Naive B cell (primary cell): Measurements from ENCODE around the gene FOSL1. TPM values are rescaled to one million over a fixed set of nuclear protein-coding genes. Genes with fewer than 3 reads are reported as not detected.
A peak's percentile ranks its signal among the peaks of the same experiment; 100 is the strongest.

ENCODE experiments used
- ATAC-seq, 2 donors: fragments of 150-1000 bp; cut with Tn5 transposase; 2 replicates each; pipeline ENCODE4 v1.10.0; 2021; ENCODE audit warnings: low read depth in 2 of 2, mild to moderate bottlenecking in 2 of 2, moderate library complexity in 2 of 2
- DNase-seq: peaks from one replicate; pipeline ENCODE4 v3.0.0; 2022
- H3K27ac Mint-ChIP-seq, 6 donors: one replicate each; pipeline ENCODE4 v1.8.0; 2020 to 2022; ENCODE audit warnings: mild to moderate bottlenecking in 6 of 6, mixed read lengths in 6 of 6, moderate library complexity in 5 of 6, inconsistent platforms in 2 of 6
- H3K27me3 Mint-ChIP-seq, 3 donors: one replicate each; pipeline ENCODE4 v1.8.0; 2021 to 2022; ENCODE audit warnings: mixed read lengths in 3 of 3, mild to moderate bottlenecking in 1 of 3
- H3K36me3 Mint-ChIP-seq, 2 donors: one replicate each; pipeline ENCODE4 v1.8.0; 2020 to 2022; ENCODE audit warnings: mixed read lengths in 2 of 2, inconsistent platforms in 1 of 2, mild to moderate bottlenecking in 1 of 2
- H3K4me1 Mint-ChIP-seq, 3 donors: one replicate each; pipeline ENCODE4 v1.8.0; 2020 to 2022; ENCODE audit warnings: mixed read lengths in 3 of 3, inconsistent platforms in 1 of 3, mild to moderate bottlenecking in 1 of 3, moderate library complexity in 1 of 3
- H3K4me3 Mint-ChIP-seq, 8 donors: one replicate each; pipeline ENCODE4 v1.8.0; 2020 to 2022; ENCODE audit warnings: mild to moderate bottlenecking in 8 of 8, mixed read lengths in 8 of 8, moderate library complexity in 8 of 8, inconsistent platforms in 2 of 8
- H3K9me3 Mint-ChIP-seq, 7 donors: one replicate each; pipeline ENCODE4 v1.8.0; 2020 to 2022; ENCODE audit warnings: mixed read lengths in 7 of 7, mild to moderate bottlenecking in 5 of 7, inconsistent platforms in 2 of 7, moderate library complexity in 1 of 7
- polyA plus RNA-seq, 6 donors: library from polyadenylated mRNA; unstranded; fragments of 300-500 nt; fragmentation: Illumina TruSeq; gene quantifications; one replicate each; pipeline ENCODE4 v1.2.3, GENCODE V29; 2021; ENCODE audit warnings: low read depth in 6 of 6

FOSL1 gene
- polyA plus RNA-seq, 6 donors from 2014 or later = 0.25 to 0.34 (median 0.27) TPM; not detected in 3

DNA sequence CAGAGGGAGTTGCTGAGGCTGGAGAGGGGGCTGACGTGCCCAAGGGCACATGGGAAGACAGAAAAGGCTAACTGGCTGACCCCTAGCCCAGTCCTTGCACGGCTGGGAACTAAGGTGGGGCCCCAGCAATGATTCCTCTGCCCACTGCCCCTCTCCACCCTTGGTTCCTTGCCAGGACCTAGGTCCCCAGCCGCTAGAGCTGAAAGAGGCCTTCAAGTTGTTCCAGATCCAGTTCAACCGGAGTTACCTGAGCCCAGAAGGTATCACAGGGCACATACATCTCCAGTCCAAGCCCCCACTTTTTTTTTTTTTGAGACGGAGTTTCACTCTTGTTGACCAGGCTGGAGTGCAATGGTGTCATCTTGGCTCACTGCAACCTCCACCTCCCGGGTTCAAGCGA, 20.2 kb downstream of the FOSL1 start:
- no peak for ATAC-seq
- no peaks in the 10 kb centered on the region for H3K9me3 Mint-ChIP-seq
- peaks cover 12 to 28% (median 15%) of the 10 kb centered on the region in 3 donors for H3K4me1 Mint-ChIP-seq
- H3K27me3 Mint-ChIP-seq = no peaks in the 10 kb centered on the region
- peak overlapping the region in 1 of 6 donors; percentile 5 for H3K27ac Mint-ChIP-seq
- DNase-seq = no peak
- peak overlapping the region in 1 of 8 donors; percentile 27 for H3K4me3 Mint-ChIP-seq
- H3K36me3 Mint-ChIP-seq = peaks cover 0 to 4% of the 10 kb centered on the region in 2 donors

DNA sequence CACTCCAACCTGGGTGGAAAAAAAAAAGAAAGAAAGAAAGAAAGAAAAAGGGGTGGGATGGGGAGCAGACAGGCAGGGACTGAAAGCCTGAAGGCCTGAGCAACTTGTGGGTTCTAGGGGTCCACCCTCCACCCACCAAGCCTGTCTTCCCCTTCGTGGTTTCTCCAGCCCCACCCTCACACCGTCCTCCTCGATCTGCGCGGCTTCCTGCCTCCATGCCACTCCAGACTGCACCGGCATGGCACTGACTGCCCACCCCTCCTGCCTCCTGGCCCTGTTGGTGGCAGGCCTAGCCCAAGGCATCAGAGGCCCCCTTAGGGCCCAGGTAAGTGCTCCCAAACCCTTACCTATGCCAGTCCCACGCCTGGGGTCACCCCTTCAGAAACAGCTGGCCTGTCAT, 20.6 kb downstream of the FOSL1 start, which contains the start of gene CTSW:
CTSW (plus strand) TSS at position 221 of the 400 bp plus-strand sequence; CDS start at position 239, 18 bp downstream.
- Mint-ChIP-seq H3K27ac (peak within 1 kb of the TSS in 2 of 6 donors; percentile 29 to 81), H3K27me3 (no peaks in the 10 kb centered on the region), H3K4me1 (peaks cover 8 to 23% (median 11%) of the 10 kb centered on the region in 3 donors), H3K9me3 (no peaks in the 10 kb centered on the region), H3K4me3 (peak within 1 kb of the TSS in 1 of 8 donors; percentile 27), H3K36me3 (peaks cover 0 to 3% of the 10 kb centered on the region in 2 donors)
- DNase-seq (no peak), ATAC-seq (no peak)

DNA sequence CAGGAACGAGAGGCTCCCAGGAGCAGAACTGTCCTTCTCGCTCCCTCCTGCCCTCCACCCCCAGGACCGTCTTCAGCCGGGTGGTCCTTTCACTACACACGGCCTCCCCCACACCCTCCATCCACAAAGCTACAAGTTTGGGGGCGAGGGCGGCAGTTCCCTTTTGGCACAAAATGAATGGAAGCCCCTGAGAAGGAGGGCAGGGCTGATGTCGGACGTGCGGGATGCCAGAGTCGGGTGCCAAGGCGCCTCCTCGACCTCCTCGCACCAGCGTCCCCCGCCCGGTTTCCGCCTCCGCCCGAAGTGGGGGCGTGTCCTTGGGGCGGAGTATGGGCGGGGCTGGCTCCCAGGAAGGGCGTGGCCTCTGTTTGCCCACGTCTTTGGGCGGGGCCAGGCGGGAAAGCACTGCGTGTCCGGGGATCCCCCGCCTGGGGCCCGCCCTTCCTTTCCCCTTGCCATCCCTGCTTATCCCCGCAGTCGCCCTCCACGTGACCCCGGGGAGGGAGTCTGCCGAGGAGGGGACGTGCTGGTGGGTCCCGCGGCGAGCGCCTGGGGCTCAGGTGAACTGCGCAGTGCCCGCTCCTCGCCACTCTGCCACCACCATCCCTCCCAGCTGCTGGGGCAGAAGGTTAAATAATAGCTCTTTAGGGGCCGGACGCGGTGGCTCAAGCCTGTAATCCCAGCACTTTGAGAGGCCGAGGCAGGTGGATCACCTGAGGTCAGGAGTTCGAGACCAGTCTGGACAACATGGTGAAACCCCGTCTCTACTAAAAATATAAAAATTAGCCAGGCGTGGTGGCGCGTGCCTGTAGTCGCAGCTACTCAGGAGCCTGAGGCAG, 26.7 kb downstream of the FOSL1 start:
- Mint-ChIP-seq H3K4me3 (peak overlapping the region; percentile 83 to 94 (median 89)), H3K36me3 (no peaks in the 10 kb centered on the region), H3K27ac (peak overlapping the region; percentile 84 to 98 (median 97)), H3K27me3 (peaks cover 0 to 7% (median 0%) of the 10 kb centered on the region in 3 donors), H3K9me3 (no peaks in the 10 kb centered on the region), H3K4me1 (peaks cover 22% of the 10 kb centered on the region in 3 donors)
- DNase-seq = peak; percentile 98
- peak; percentile 88 to 92 for ATAC-seq

DNA sequence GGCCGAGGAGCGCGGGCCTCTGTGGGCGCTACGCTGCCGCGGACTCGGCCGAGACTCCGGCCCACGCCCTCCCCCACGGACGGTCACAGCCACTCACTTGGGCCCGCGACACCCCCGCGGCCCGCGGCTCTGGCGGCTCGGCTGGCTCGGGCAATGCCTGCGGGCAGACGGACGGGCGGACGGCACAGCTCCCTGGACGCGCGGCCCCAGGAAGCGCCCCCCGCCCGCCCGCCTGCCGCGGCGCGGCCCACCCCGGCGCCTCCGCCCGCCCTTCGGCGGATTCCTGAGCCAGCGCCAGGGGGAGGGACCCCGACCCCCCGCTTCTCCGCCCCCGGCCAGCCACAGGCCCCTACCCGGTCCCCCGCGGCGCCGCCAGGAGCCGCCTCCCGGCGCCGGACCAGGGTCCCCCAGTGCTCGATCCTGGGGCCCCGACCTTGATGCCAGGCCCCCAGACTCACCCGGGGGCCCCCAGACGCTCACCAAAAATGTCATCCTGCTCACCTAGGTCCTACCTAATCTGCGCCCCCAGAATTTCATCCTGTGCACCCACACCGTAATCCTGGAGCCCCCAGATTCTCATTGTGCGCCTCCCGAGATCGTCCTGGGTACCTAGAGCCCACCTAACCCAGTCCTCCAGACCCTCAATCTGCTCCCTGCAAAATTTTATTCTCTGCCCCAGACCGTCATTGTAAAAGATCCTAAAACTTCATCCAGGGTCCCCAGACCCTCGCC, 27.4 kb downstream of the FOSL1 start, which contains the start of gene EFEMP2:
EFEMP2 (minus strand) TSS at position 215 of the 732 bp plus-strand sequence. CDS start 446 bp downstream, outside the sequence.
- ATAC-seq = no peak
- H3K27ac Mint-ChIP-seq = peak within 1 kb of the TSS; percentile 84 to 98 (median 97)
- no peak for DNase-seq
- H3K27me3 Mint-ChIP-seq = peaks cover 0 to 7% (median 0%) of the 10 kb centered on the region in 3 donors
- no peaks in the 10 kb centered on the region for H3K36me3 Mint-ChIP-seq
- H3K9me3 Mint-ChIP-seq = no peaks in the 10 kb centered on the region
- H3K4me3 Mint-ChIP-seq = peak within 1 kb of the TSS; percentile 83 to 94 (median 89)
- H3K4me1 Mint-ChIP-seq = peaks cover 22 to 25% (median 22%) of the 10 kb centered on the region in 3 donors

DNA sequence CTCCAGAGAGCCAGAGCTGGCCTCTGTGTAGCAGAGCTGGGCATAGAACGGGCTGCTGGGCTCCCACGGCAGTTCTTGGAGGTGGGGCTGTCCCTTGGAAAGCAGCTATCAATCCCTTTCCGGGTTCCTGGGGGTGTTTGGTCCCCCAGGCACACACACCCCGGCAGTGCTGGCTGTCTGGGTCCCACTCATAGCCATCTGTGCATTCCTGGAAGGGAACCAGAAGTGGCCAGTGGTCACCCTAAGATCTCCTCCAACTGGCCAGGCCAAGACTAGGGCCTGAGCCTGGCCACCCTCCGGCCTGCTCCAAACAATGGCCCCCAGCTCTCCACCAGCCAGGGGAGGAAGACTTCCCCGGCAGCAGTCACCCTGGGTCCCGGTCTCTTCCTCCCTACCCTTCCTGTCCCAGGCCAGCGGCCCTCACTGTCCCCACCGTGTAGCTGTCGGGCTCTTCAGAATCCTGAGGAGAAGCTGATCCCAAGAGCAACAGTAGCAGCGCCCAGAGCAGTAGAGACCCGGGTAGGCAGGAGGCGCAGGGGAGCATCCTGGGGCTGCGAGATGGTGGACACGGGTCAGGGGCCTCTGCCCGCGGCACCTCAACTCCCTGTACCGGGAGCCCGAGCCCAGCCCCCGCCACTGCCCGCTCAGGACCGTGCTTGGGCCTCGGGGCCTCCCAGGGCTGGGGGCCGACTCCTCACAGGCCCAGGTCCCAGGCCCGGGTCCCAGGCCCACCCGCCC, 28.2 kb downstream of the FOSL1 start:
- no peaks in the 10 kb centered on the region for H3K36me3 Mint-ChIP-seq
- H3K4me3 Mint-ChIP-seq = peak overlapping the region in 7 of 8 donors; percentile 45 to 77 (median 54)
- H3K27me3 Mint-ChIP-seq = peaks cover 0 to 7% (median 0%) of the 10 kb centered on the region in 3 donors
- no peaks in the 10 kb centered on the region for H3K9me3 Mint-ChIP-seq
- peak overlapping the region in 2 of 6 donors; percentile 14 to 65 for H3K27ac Mint-ChIP-seq
- ATAC-seq (no peak), DNase-seq (no peak)
- peaks cover 22 to 32% (median 22%) of the 10 kb centered on the region in 3 donors for H3K4me1 Mint-ChIP-seq

DNA sequence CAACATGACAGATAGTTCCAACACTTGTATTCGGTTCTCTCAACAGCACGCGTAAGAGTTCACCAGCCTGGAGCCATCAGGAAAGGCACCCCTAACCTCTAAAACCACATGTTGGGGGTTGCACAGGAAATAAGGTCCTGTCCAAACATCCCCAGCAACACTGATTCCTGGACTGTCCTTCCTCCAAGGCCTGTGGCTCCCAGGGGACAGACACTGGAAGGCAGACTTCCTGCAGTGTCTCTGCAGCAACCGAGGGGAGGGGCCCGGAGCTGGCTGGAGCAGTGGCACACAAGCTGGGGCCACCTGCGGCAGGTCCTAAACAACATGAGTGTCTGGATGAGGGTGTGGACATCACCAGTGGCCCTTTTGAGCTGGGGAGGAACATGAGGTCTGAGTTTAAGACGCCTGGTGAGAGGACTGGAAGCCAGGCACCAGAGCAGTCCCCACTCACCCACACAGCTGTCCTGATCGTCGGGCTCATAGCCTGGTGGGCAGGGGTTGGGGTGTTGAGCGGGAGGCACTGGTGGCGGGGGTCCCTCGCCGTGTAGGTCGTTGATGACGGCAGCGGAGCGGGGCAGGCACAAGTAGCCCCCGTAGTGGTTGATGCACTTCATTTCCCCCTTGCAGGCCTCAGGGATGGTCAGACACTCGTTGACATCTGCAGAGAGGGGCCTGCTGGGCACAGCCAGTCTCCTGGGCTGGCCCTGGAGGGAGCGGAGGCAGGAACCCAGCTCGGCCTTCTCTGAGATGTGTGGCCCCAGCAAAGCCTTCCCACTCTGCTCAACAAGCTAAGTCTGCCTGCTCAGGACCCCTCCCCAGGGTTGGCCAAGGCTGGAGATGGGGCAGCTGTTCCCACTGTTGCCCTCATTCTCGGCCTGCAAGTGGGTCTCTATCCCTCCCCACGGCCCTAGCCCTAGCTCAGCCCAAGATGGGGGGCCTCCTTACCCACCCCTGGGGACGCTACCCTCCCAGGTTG, 29.2 kb downstream of the FOSL1 start:
- Mint-ChIP-seq H3K9me3 (no peaks in the 10 kb centered on the region), H3K27me3 (peaks cover 0 to 7% (median 0%) of the 10 kb centered on the region in 3 donors), H3K27ac (peak overlapping the region in 2 of 6 donors; percentile 14 to 36), H3K36me3 (no peaks in the 10 kb centered on the region), H3K4me1 (peaks cover 22 to 33% (median 22%) of the 10 kb centered on the region in 3 donors), H3K4me3 (peak overlapping the region in 6 of 8 donors; percentile 52 to 82 (median 60))
- ATAC-seq (no peak), DNase-seq (no peak)

DNA sequence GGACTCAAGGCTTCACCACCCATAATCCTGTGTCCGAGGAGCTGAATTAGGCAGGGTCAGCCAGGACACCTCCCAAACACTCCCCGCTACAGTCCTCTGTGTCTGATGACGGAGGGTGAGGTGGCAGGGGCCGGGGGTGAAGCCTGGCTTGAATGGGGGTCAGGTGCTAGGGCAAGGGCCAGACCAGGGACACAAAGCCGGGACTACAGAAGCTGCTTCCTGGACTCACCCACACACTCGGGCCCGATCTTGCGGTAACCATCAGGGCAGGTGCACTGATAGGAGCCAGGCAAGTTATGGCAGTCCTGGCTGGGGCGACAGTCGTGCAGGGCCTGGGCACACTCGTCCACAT, 29.9 kb downstream of the FOSL1 start:
- ATAC-seq = no peak
- H3K36me3 Mint-ChIP-seq = peaks cover 0 to 1% of the 10 kb centered on the region in 2 donors
- H3K27ac Mint-ChIP-seq = no peak overlapping the region
- no peaks in the 10 kb centered on the region for H3K9me3 Mint-ChIP-seq
- peaks cover 22 to 34% (median 23%) of the 10 kb centered on the region in 3 donors for H3K4me1 Mint-ChIP-seq
- peaks cover 0 to 7% (median 0%) of the 10 kb centered on the region in 3 donors for H3K27me3 Mint-ChIP-seq
- peak overlapping the region in 3 of 8 donors; percentile 29 to 82 (median 61) for H3K4me3 Mint-ChIP-seq
- no peak for DNase-seq

DNA sequence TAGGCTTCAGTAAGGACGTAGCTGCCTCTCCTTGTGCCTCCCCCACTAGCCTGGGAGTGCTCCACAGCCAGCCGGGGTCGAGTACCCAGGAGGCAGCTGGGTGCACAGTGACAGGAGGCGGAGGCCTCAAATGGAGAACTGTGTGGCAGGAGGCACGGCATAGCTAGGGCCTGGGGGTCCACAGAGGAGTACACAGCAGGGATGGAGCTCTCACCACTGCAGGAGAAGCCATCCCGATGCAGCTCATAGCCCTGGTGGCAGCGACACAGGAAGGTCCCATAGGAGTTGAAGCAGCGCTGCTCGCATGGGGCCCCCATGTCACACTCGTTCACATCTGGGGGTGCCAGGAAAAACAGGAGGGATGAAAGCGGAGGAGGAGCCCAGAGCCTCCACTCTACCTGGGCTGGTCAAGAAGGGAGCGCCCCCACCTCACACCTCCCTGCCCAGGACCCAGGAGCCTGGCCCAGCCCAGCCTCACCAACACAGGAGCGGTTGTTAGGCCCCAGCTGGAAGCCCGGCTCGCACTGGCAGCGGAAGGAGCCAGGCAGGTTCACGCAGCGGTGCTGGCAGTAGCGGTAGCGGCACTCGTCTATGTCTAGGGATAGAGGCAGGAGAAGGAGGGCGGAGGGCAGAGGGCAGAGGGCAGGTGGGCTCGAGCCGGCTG, 30.4 kb downstream of the FOSL1 start:
- Mint-ChIP-seq H3K9me3 (no peaks in the 10 kb centered on the region), H3K36me3 (peaks cover 0 to 6% of the 10 kb centered on the region in 2 donors), H3K4me1 (peaks cover 22 to 38% (median 27%) of the 10 kb centered on the region in 3 donors), H3K27me3 (peaks cover 0 to 7% (median 0%) of the 10 kb centered on the region in 3 donors), H3K27ac (peak overlapping the region in 3 of 6 donors; percentile 47 to 72 (median 63)), H3K4me3 (peak overlapping the region in 3 of 8 donors; percentile 3 to 78 (median 20))
- ATAC-seq = no peak
- no peak for DNase-seq

DNA sequence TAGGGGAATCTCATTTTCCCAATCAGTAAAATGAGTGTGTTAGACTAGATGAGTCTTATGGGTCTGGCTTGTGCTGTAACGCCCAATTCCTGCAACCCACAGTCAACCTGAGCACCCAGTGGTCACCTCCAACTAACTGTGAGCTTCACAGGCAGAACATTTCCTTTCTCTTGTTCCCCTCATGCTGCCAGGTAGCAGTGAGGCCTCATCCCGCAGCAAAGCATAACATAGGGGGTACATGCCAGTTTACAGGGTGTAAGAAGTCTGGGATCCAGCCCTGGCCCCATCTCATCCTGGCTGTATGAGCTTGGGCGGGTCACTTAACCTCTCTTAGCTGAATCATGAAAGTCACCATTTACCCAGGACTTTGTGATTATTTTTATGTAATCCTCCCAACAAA, 31.3 kb downstream of the FOSL1 start:
- peaks cover 19 to 38% (median 26%) of the 10 kb centered on the region in 3 donors for H3K4me1 Mint-ChIP-seq

DNA sequence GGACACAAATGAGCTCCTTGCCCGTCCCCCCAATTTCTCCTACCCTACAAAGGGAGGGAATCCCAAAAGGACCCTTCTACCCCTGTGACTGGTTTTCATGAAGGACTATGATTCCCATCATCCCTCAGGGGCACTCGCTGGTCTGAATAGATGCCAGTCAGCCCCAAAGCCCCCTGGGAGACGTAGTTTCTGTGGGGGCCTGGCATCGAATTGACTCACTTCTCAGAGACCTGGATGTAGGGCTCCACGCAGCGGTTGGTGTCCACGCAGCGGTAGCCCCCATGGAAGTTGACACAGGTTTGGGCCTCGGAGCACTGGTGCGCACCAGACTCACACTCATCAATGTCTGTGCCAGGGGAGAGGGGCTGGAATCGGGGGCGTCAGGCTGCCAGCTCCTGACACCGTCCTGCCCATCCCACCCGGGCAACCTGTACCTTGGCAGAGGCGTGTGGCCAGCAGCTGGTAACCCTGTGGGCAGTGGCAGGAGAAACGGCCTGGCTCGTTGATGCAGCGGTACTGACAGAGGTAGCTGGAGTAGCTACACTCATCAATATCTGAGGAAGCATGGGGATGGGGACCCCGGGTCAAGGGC, 32.0 kb downstream of the FOSL1 start:
- Mint-ChIP-seq H3K9me3 (no peaks in the 10 kb centered on the region), H3K4me1 (peaks cover 18 to 31% (median 23%) of the 10 kb centered on the region in 3 donors), H3K27ac (no peak overlapping the region), H3K27me3 (peaks cover 0 to 5% (median 0%) of the 10 kb centered on the region in 3 donors), H3K4me3 (no peak overlapping the region), H3K36me3 (peaks cover 0 to 10% of the 10 kb centered on the region in 2 donors)
- ATAC-seq = peak; percentile 64 to 67
- DNase-seq = no peak

More for the DNA sequence above, 31.3 kb downstream of the FOSL1 start:
- peak overlapping the region in 1 of 8 donors; percentile 43 for H3K4me3 Mint-ChIP-seq
- H3K9me3 Mint-ChIP-seq = no peaks in the 10 kb centered on the region
- H3K27ac Mint-ChIP-seq = no peak overlapping the region
- peaks cover 0 to 7% (median 0%) of the 10 kb centered on the region in 3 donors for H3K27me3 Mint-ChIP-seq
- ATAC-seq (no peak), DNase-seq (no peak)
- H3K36me3 Mint-ChIP-seq = peaks cover 0 to 6% of the 10 kb centered on the region in 2 donors
